Measurements from ENCODE around the gene KCNQ1. TPM values are rescaled to one million over a fixed set of nuclear protein-coding genes. Genes with fewer than 3 reads are reported as not detected.

Gene KCNQ1
- total RNA-seq, 1 experiment from 2014 or later, result 2.3 TPM

- no peak overlapping the region for H3K4me2 ChIP-seq (ENCODE audit: insufficient read depth, insufficient read length, low read length)
- H2BK5ac ChIP-seq (ENCODE audit: insufficient read length, low read length), result no peak overlapping the region
- WGBS (ENCODE audit: extremely low coverage, insufficient read length, low lambda C conversion rate), result no CpG with 5 or more reads among the region's 20 CpGs
- Mint-ChIP-seq H3K27ac (no peak overlapping the region), H3K27me3 (ENCODE audit: low read depth) (peaks cover 71% of the 10 kb centered on the region), H3K36me3 (ENCODE audit: insufficient read depth in 1 of 3, low read depth in 3 of 3) (no peaks in the 10 kb centered on the region), H3K4me1 (peaks cover 36 to 41% of the 10 kb centered on the region in 2 experiments), H3K9me3 (no peaks in the 10 kb centered on the region), H3K4me3 (no peak overlapping the region)
- DNase-seq, result peak; percentile 88
- H3K4ac ChIP-seq (ENCODE audit: low read depth, low read length), result no peak overlapping the region
- H3K79me2 ChIP-seq (ENCODE audit: insufficient read depth, low read length), result no peaks in the 10 kb centered on the region
- H4K20me1 ChIP-seq (ENCODE audit: control insufficient read depth, insufficient read depth, insufficient read length), result no peaks in the 10 kb centered on the region
- TF ChIP-seq, protein P1, sequence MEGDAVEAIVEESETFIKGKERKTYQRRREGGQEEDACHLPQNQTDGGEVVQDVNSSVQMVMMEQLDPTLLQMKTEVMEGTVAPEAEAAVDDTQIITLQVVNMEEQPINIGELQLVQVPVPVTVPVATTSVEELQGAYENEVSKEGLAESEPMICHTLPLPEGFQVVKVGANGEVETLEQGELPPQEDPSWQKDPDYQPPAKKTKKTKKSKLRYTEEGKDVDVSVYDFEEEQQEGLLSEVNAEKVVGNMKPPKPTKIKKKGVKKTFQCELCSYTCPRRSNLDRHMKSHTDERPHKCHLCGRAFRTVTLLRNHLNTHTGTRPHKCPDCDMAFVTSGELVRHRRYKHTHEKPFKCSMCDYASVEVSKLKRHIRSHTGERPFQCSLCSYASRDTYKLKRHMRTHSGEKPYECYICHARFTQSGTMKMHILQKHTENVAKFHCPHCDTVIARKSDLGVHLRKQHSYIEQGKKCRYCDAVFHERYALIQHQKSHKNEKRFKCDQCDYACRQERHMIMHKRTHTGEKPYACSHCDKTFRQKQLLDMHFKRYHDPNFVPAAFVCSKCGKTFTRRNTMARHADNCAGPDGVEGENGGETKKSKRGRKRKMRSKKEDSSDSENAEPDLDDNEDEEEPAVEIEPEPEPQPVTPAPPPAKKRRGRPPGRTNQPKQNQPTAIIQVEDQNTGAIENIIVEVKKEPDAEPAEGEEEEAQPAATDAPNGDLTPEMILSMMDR (conservative IDR thresholded peaks at IDR 0.05), result peak; percentile 32; the same call in 1 of the 3 replicates
- no peak overlapping the region for H2BK15ac ChIP-seq (ENCODE audit: low read depth, low read length)
- H3K4me1 ChIP-seq (ENCODE audit: insufficient read depth, low read length), result no peaks in the 10 kb centered on the region
- no peak overlapping the region for H2BK120ac ChIP-seq (ENCODE audit: low read depth, low read length, poor library complexity, severe bottlenecking)
- H3K23ac ChIP-seq (ENCODE audit: insufficient read length, low read depth, low read length), result no peak overlapping the region
- H2BK20ac ChIP-seq (ENCODE audit: low read depth, low read length, poor library complexity, severe bottlenecking), result no peak overlapping the region
- H3K9ac ChIP-seq (ENCODE audit: extremely low read depth, insufficient read length, low read length), result no peak overlapping the region
- H3K9me3 ChIP-seq (ENCODE audit: control insufficient read depth, low read depth, low read length), result no peaks in the 10 kb centered on the region
- no peak overlapping the region for H3K18ac ChIP-seq (ENCODE audit: insufficient read length, low read depth, low read length)
- H3K14ac ChIP-seq (ENCODE audit: insufficient read depth, low read length), result no peak overlapping the region
- H3K79me1 ChIP-seq (ENCODE audit: insufficient read depth, low read depth, low read length, poor library complexity, severe bottlenecking), result no peaks in the 10 kb centered on the region
- H2BK12ac ChIP-seq (ENCODE audit: insufficient read length, low read depth, low read length), result no peak overlapping the region
- H2AFZ ChIP-seq (ENCODE audit: low read length), result no peak overlapping the region
- H3K56ac ChIP-seq (ENCODE audit: insufficient read length, low read depth, low read length), result no peak overlapping the region
- no peaks in the 10 kb centered on the region for H3K23me2 ChIP-seq (ENCODE audit: insufficient read length, low read depth, low read length, poor library complexity, severe bottlenecking)
- no peak overlapping the region for H4K91ac ChIP-seq (ENCODE audit: insufficient read length, low read depth, low read length)
- H3T11ph ChIP-seq (ENCODE audit: low read length), result no peak overlapping the region
- no peaks in the 10 kb centered on the region; the same call in 1 of the 2 replicates for H3K27me3 ChIP-seq (ENCODE audit: insufficient read depth, low read length)
- H4K5ac ChIP-seq (ENCODE audit: insufficient read length, low read depth, low read length), result no peak overlapping the region
- H4K8ac ChIP-seq (replicated peaks; ENCODE audit: insufficient read length, low read depth, low read length), result no peak overlapping the region
- H3K27ac ChIP-seq (ENCODE audit: insufficient read length, low read depth, low read length), result no peak overlapping the region
- H2AK5ac ChIP-seq (ENCODE audit: insufficient read length, low read length), result no peak overlapping the region
Observed at GRCh38 chr11:2837096-2837601, 392.3 kb downstream of the KCNQ1 start.

Data from H9 (cell line).